GM19351 (cell line): ENCODE results near the gene LARP6.

Experiments
- ATAC-seq: cut with Tn5 transposase; IDR thresholded peaks from one replicate; pipeline ENCODE4 v1.9.1; 2021; ENCODE audit warnings: mild to moderate bottlenecking, moderate library complexity; ENCODE audit not compliant: unreplicated experiment

LARP6 gene

GRCh38 chr15:70796516-70797310 is 57.2 kb downstream of the LARP6 start:
- ATAC-seq: no peak

GRCh38 chr15:70795311-70795665 is 58.7 kb downstream of the LARP6 start:
- no peak for ATAC-seq

GRCh38 chr15:70794596-70795310 is 59.2 kb downstream of the LARP6 start:
- no peak for ATAC-seq

GRCh38 chr15:70793694-70794093 is 60.3 kb downstream of the LARP6 start:
- no peak for ATAC-seq

- ATAC-seq: no peak
Measured at GRCh38 chr15:70792171-70792573, 61.8 kb downstream of the LARP6 start.

GRCh38 chr15:70791259-70791658 is 62.7 kb downstream of the LARP6 start:
- no peak for ATAC-seq

- ATAC-seq: no peak
Measured at GRCh38 chr15:70789213-70789612, 64.7 kb downstream of the LARP6 start.

- no peak for ATAC-seq
Measured at GRCh38 chr15:70788114-70789049, 65.6 kb downstream of the LARP6 start.

GRCh38 chr15:70786996-70787395 is 67.0 kb downstream of the LARP6 start:
- ATAC-seq: no peak

- no peak for ATAC-seq
Measured at GRCh38 chr15:70783610-70784022, 70.3 kb downstream of the LARP6 start.

GRCh38 chr15:70783041-70783440 is 70.9 kb downstream of the LARP6 start:
- ATAC-seq: no peak

- no peak for ATAC-seq
Measured at GRCh38 chr15:70781236-70781635, 72.7 kb downstream of the LARP6 start.
